ENCODE measurements around the gene BNC2.
A peak's percentile ranks its signal among the peaks of the same experiment; 100 is the strongest.

DNA sequence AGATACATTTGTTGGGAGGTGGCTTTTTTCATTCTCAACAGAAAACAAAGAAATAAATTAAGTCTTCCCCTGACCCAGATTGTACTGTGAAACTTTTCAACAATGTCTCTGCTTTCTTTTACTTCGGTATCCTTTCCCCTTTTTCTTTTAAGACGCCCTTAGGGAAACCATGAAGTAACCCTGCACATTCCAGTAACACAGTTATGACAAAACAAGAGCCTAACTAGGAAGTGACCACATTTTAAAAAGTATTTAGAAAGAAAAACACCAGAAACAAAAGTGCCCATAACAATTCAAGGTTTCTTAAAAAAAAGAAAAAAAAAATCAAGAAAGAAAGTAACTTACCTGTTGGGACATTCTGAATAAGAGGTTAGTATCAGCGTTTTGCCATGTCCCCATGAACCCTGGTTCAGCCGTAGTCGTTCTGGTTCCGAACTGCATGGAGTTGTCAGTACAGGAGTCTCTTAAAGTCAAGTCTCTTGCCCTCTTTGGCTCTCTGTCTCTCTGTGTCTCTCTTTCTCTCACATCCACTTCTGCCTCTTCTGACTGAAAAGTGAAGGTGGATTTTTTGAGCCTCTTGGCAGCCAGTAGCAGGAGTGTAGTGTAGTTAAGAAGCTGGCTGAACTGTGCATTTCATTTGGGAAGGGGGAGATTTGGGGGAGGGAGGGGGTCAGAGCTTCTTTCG lies 142.9 kb downstream of the BNC2 start:
- TF ChIP-seq POLR2A (IDR thresholded peaks at IDR 0.05) (no peak), POLR2AphosphoS5 (IDR thresholded peaks at IDR 0.05) (peak in 1 of 4 donors; percentile 2)
- TF ChIP-seq, protein P1, sequence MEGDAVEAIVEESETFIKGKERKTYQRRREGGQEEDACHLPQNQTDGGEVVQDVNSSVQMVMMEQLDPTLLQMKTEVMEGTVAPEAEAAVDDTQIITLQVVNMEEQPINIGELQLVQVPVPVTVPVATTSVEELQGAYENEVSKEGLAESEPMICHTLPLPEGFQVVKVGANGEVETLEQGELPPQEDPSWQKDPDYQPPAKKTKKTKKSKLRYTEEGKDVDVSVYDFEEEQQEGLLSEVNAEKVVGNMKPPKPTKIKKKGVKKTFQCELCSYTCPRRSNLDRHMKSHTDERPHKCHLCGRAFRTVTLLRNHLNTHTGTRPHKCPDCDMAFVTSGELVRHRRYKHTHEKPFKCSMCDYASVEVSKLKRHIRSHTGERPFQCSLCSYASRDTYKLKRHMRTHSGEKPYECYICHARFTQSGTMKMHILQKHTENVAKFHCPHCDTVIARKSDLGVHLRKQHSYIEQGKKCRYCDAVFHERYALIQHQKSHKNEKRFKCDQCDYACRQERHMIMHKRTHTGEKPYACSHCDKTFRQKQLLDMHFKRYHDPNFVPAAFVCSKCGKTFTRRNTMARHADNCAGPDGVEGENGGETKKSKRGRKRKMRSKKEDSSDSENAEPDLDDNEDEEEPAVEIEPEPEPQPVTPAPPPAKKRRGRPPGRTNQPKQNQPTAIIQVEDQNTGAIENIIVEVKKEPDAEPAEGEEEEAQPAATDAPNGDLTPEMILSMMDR (IDR thresholded peaks at IDR 0.05) = no peak
